Measurements from ENCODE around the gene ADGRV1.

ADGRV1 gene

GRCh38 chr5:91183743-91184142 is 625.1 kb downstream of the ADGRV1 start:
- no peak for DNase-seq

GRCh38 chr5:91186101-91186500 is 627.5 kb downstream of the ADGRV1 start:
- DNase-seq, result no peak

- no peak for DNase-seq
Measured at GRCh38 chr5:91187032-91187431, 628.4 kb downstream of the ADGRV1 start.

GRCh38 chr5:91188755-91189154 is 630.2 kb downstream of the ADGRV1 start:
- DNase-seq, result no peak

GRCh38 chr5:91189480-91190313 is 631.1 kb downstream of the ADGRV1 start:
- DNase-seq, result no peak

- no peak for DNase-seq
Measured at GRCh38 chr5:91190314-91190690, 631.7 kb downstream of the ADGRV1 start.

- no peak for DNase-seq
Measured at GRCh38 chr5:91194824-91195381, 636.3 kb downstream of the ADGRV1 start.

GRCh38 chr5:91200692-91201091 is 642.1 kb downstream of the ADGRV1 start:
- DNase-seq, result no peak

GRCh38 chr5:91206103-91206502 is 647.5 kb downstream of the ADGRV1 start:
- no peak for DNase-seq

GRCh38 chr5:91206734-91207133 is 648.1 kb downstream of the ADGRV1 start:
- no peak for DNase-seq

GRCh38 chr5:91207248-91207647 is 648.7 kb downstream of the ADGRV1 start:
- DNase-seq, result no peak

GRCh38 chr5:91211997-91212713 is 653.6 kb downstream of the ADGRV1 start:
- DNase-seq, result no peak

- DNase-seq, result no peak
Measured at GRCh38 chr5:91212714-91213092, 654.1 kb downstream of the ADGRV1 start.

All from SHP77 (cell line).